ENCODE results near the gene FAT4. TPM values are rescaled to one million over a fixed set of nuclear protein-coding genes. Genes with fewer than 3 reads are reported as not detected.

Gene FAT4
- total RNA-seq, 1 donor from 2014 or later: 61.1 TPM

DNA sequence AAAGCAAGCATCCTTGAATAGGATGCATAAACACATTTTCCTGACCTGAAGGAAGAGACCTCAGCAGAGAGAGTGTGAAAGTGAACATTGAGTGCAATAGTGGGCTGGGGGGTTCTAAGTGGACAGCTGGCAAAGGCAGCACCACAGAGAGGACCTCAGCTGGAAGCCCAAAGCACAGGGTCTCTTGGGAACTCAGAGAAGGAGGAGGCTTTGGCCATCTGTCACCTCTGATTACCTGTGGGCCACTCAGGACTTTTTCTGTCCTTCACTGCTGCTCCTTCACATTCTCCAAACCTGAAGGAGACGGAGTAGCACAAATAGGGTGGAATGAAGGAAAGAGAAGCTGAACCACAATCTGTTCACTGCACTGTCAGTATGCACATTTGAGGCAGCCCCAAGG is 37.9 kb upstream of the FAT4 start:
- Mint-ChIP-seq H3K36me3 (no peaks in the 10 kb centered on the region), H3K4me1 (no peaks in the 10 kb centered on the region), H3K27ac (no peak overlapping the region), H3K27me3 (ENCODE audit: low read depth) (no peaks in the 10 kb centered on the region), H3K4me3 (no peak overlapping the region), H3K9me3 (peaks cover 3% of the 10 kb centered on the region)
- no peak for DNase-seq (ENCODE audit: low spot score in 2 of 2, unreplicated experiment in 2 of 2)
- no peak for TF ChIP-seq CTCF (IDR thresholded peaks at IDR 0.05; ENCODE audit: unreplicated experiment)

DNA sequence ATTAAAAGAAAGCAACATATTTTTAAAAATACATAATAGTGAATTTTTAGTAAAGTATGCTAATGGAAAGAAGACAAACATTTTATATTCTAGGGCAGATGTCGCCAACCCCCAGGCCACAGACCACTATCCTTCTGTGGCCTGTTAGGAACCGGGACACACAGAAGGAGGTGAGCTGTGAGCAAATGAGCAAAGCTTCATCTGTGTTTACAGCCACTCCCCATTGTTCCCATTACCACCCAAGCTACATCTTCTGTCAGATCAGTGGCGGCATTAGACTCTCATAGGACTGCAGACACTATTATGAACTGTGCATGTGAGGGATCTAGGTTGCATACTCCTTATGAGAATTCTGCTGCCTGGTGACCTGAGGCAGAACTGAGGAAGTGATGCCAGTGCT is 37.0 kb upstream of the FAT4 start:
- no peak for TF ChIP-seq CTCF (IDR thresholded peaks at IDR 0.05; ENCODE audit: unreplicated experiment)
- no peaks in the 10 kb centered on the region for H3K36me3 Mint-ChIP-seq

DNA sequence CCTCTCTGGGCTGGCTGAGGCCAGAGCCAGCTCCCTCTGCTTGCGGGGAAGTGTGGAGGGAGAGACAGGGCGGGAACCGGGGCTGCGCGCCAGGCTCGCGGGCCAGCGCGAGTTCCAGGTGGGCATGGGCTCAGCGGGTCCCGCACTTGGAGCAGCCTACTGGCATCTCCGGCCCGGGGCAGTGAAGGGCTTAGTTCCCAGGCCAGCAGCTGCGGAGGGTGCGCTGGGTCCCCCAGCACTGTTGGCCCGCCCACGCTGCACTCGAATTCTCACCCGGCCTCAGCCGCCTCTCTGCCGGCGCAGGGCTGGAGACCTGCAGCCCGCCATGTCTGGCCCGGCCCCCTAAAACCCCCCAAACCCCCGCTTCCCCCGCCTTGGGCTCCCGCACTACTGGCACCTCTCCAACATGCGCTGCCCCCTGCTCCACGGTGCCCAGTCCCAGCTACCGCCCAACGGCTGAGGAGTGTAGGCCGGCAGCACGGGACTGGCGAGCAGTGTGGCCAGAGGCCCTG is 33.8 kb upstream of the FAT4 start:
- Mint-ChIP-seq H3K4me1 (peaks cover 8% of the 10 kb centered on the region), H3K27me3 (ENCODE audit: low read depth) (no peaks in the 10 kb centered on the region), H3K27ac (no peak overlapping the region), H3K9me3 (peaks cover 3% of the 10 kb centered on the region), H3K36me3 (no peaks in the 10 kb centered on the region), H3K4me3 (no peak overlapping the region)
- no peak for TF ChIP-seq CTCF (IDR thresholded peaks at IDR 0.05; ENCODE audit: unreplicated experiment)
- DNase-seq (ENCODE audit: low spot score in 2 of 2, unreplicated experiment in 2 of 2): no peak

More for the DNA sequence above, 37.0 kb upstream of the FAT4 start:
- no peak for DNase-seq (ENCODE audit: low spot score in 2 of 2, unreplicated experiment in 2 of 2)
- Mint-ChIP-seq H3K4me3 (no peak overlapping the region), H3K4me1 (peaks cover under 1% of the 10 kb centered on the region), H3K27ac (no peak overlapping the region), H3K27me3 (ENCODE audit: low read depth) (no peaks in the 10 kb centered on the region), H3K9me3 (peaks cover 3% of the 10 kb centered on the region)

- no peak overlapping the region for H3K27ac Mint-ChIP-seq
- no peak overlapping the region for H3K4me3 Mint-ChIP-seq
- DNase-seq (ENCODE audit: low spot score in 2 of 2, unreplicated experiment in 2 of 2): no peak
- peak; percentile 88 for TF ChIP-seq CTCF (IDR thresholded peaks at IDR 0.05; ENCODE audit: unreplicated experiment)
- peaks cover 8% of the 10 kb centered on the region for H3K4me1 Mint-ChIP-seq
- no peaks in the 10 kb centered on the region for H3K9me3 Mint-ChIP-seq
- no peaks in the 10 kb centered on the region for H3K27me3 Mint-ChIP-seq (ENCODE audit: low read depth)
- H3K36me3 Mint-ChIP-seq: no peaks in the 10 kb centered on the region
These were observed 31.0 kb upstream of the FAT4 start for GRCh38 chr4:125283707-125284279.

DNA sequence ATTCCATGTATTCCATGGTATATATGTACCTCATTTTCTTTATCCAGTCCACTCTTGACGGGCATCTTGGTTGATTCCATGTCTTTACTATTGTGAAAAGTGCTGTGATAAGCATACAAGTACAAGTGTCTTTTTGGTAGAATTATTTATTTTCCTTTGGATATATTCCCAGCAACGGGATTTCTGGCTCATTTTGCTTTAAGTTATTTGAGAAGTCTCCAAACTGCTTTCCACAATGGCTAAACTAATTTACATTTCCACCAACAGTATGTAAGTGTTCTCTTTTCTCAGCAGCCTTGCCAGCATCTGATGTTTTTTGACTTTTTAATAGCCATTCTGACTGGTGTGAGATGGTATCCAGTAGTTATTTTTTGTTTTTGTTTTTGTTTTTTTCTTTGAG is 17.6 kb upstream of the FAT4 start:
- Mint-ChIP-seq H3K36me3 (no peaks in the 10 kb centered on the region), H3K27me3 (ENCODE audit: low read depth) (no peaks in the 10 kb centered on the region), H3K4me1 (peaks cover 4% of the 10 kb centered on the region)

More for the DNA sequence above, 17.6 kb upstream of the FAT4 start:
- H3K27ac Mint-ChIP-seq: no peak overlapping the region
- no peak overlapping the region for H3K4me3 Mint-ChIP-seq
- no peak for DNase-seq (ENCODE audit: low spot score in 2 of 2, unreplicated experiment in 2 of 2)
- H3K9me3 Mint-ChIP-seq: peaks cover 17% of the 10 kb centered on the region
- no peak for TF ChIP-seq CTCF (IDR thresholded peaks at IDR 0.05; ENCODE audit: unreplicated experiment)
